Activated CD8-positive, alpha-beta memory T cell treated with anti-CD3 and anti-CD28 coated beads, Interleukin-2, amount 10 ng/mL, durations not matched to agents 7 days and 5 days (primary cell): ENCODE measurements around the gene ZYX. TPM values are rescaled to one million over a fixed set of nuclear protein-coding genes. Genes with fewer than 3 reads are reported as not detected.

Experiments
- ATAC-seq: fragments of 150-1000 bp; cut with Tn5 transposase; one replicate; pipeline ENCODE4 v1.10.0; 2021; ENCODE audit warnings: moderate library complexity
- CTCF ChIA-PET: fragments of 350-600 bp; sonication (Branson Sonifier 250); formaldehyde crosslinking; loops from one replicate; lab custom pipeline; 2021; ENCODE audit warnings: antibody characterized with exemption; lab: Charles Lee
- DNase-seq: peaks from one replicate; pipeline ENCODE4 v3.0.0-alpha.2; 2020
- H3K27ac Mint-ChIP-seq: one replicate; pipeline ENCODE4 v1.8.0; 2021; ENCODE audit warnings: mild to moderate bottlenecking, mixed read lengths
- H3K27me3 Mint-ChIP-seq: one replicate; pipeline ENCODE4 v1.8.0; 2021; ENCODE audit warnings: mixed read lengths
- H3K36me3 Mint-ChIP-seq: one replicate; pipeline ENCODE4 v1.8.0; 2021; ENCODE audit warnings: mild to moderate bottlenecking, mixed read lengths
- H3K4me1 Mint-ChIP-seq: one replicate; pipeline ENCODE4 v1.8.0; 2021; ENCODE audit warnings: mixed read lengths
- H3K4me3 Mint-ChIP-seq: one replicate; pipeline ENCODE4 v1.8.0; 2021; ENCODE audit warnings: mild to moderate bottlenecking, moderate library complexity, mixed read lengths
- H3K9me3 Mint-ChIP-seq: one replicate; pipeline ENCODE4 v1.8.0; 2022; ENCODE audit warnings: low read depth, mixed read lengths
- total RNA-seq, 2 experiments: library from RNA; stranded (reverse); gene quantifications; one replicate each; pipeline ENCODE4 v1.2.3, GENCODE V29; 2021

ZYX gene
- total RNA-seq, 2 experiments from 2014 or later = 173 to 212 TPM

DNA sequence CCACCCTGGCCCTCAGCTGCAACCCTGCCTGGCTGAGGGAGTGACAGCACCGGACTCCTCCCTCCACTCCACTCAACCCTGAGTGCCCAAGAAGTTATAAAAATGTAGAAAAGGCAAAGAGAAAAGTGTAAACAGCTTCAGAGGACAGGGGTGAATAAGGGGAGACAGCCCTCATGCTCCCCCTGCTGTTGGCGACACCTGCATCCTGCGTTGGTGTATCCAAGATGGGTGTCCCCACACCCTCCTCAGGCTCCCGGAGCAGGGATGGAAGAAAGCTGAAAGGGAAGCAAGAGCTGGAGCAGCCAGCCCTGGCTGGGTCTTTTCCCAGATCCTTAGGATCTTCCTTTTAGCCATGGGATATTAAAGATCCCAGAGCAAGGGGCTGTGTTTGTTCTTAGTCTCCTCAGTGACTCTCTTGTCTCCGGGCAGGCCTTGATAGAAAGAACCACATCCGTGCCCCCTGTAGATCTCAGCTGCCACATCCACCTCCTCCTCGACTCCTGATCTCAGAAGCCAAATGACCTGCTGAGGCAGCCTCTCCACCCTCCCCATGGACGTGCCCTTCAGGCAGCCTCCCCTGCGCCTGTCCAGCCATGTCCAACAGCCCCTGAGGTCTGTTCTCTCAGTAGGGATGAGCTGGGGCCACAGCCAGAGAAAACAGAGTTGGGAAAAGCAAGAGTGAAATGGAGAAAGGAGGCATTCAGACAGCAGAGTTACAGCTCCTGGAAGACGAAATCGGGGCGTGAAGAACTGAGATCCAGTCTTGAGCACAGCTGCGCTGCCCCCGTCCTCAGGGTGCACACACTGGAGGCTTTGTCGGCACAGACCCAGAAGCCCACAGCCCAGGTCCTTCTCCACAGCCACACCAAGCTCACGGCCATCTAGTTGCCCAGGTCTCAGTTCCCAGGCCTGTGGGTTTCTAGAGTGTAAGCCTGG is 25.4 kb upstream of the ZYX start:
- Mint-ChIP-seq H3K27ac (no peak overlapping the region), H3K9me3 (no peaks in the 10 kb centered on the region), H3K4me1 (no peaks in the 10 kb centered on the region), H3K36me3 (no peaks in the 10 kb centered on the region), H3K4me3 (no peak overlapping the region), H3K27me3 (peaks cover 11% of the 10 kb centered on the region)
- no peak for DNase-seq
- ATAC-seq = no peak
- CTCF ChIA-PET = interaction anchor here (1.0 to 1.4 kb wide), 3 partner anchors 9 to 115 kb away, joined by 3 to 6 read pairs (median 4); no protein-coding TSS in a partner anchor

- no peak overlapping the region for H3K27ac Mint-ChIP-seq
- DNase-seq (no peak), ATAC-seq (no peak)
- no peaks in the 10 kb centered on the region for H3K9me3 Mint-ChIP-seq
- H3K4me1 Mint-ChIP-seq = no peaks in the 10 kb centered on the region
- CTCF ChIA-PET = interaction anchor here (1.2 to 1.4 kb wide), 2 partner anchors 10 to 11 kb away, joined by 4 to 6 read pairs; no protein-coding TSS in a partner anchor
- no peak overlapping the region for H3K4me3 Mint-ChIP-seq
- H3K27me3 Mint-ChIP-seq = peaks cover 17% of the 10 kb centered on the region
- no peaks in the 10 kb centered on the region for H3K36me3 Mint-ChIP-seq
These were observed 24.6 kb upstream of the ZYX start for GRCh38 chr7:143356414-143357050.

GRCh38 chr7:143358626-143359025 is 22.5 kb upstream of the ZYX start:
- Mint-ChIP-seq H3K4me1 (peaks cover 5% of the 10 kb centered on the region), H3K4me3 (no peak overlapping the region), H3K27me3 (peaks cover 28% of the 10 kb centered on the region), H3K9me3 (no peaks in the 10 kb centered on the region), H3K36me3 (no peaks in the 10 kb centered on the region), H3K27ac (no peak overlapping the region)
- CTCF ChIA-PET = interaction anchor here (1.0 to 1.7 kb wide), 5 partner anchors 13 to 355 kb away, joined by 3 to 5 read pairs (median 3); no protein-coding TSS in a partner anchor
- DNase-seq (no peak), ATAC-seq (no peak)

DNA sequence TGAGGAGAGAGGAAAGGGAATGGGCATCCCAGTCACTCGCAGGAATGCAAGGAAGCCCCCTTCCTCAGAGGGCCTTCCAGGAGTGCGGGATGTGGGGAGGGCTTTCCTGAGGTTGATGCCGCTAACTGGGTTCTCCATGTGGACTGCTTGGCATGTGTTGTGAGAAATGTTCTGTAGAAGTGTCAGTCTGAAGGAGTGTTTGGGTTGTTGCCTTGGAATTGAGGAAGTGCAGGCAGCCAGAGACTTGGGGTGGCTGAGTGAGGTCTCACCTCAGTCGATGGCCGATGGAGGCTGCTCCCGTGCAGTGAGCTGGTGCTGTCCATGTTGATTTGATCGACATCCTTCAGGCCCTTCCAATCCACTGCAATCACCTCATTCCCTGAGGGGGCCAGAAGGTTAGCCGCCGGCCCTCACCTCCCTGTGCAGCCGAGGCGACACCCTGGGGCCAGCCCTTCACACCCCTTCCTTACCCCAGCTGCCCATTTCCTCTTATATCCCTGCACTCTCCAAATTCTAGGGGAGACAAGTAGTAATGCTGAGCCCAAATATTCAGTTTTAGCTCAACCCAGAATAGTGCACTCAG is 21.3 kb upstream of the ZYX start:
- ATAC-seq (no peak), DNase-seq (no peak)
- Mint-ChIP-seq H3K4me3 (no peak overlapping the region), H3K27ac (no peak overlapping the region), H3K27me3 (peaks cover 40% of the 10 kb centered on the region), H3K9me3 (no peaks in the 10 kb centered on the region), H3K4me1 (peaks cover 5% of the 10 kb centered on the region), H3K36me3 (no peaks in the 10 kb centered on the region)
- CTCF ChIA-PET = interaction anchor here (1.0 to 2.9 kb wide), 8 partner anchors 10 to 356 kb away, joined by 3 to 14 read pairs (median 5); partner anchors contain the start of gene CLCN1

DNA sequence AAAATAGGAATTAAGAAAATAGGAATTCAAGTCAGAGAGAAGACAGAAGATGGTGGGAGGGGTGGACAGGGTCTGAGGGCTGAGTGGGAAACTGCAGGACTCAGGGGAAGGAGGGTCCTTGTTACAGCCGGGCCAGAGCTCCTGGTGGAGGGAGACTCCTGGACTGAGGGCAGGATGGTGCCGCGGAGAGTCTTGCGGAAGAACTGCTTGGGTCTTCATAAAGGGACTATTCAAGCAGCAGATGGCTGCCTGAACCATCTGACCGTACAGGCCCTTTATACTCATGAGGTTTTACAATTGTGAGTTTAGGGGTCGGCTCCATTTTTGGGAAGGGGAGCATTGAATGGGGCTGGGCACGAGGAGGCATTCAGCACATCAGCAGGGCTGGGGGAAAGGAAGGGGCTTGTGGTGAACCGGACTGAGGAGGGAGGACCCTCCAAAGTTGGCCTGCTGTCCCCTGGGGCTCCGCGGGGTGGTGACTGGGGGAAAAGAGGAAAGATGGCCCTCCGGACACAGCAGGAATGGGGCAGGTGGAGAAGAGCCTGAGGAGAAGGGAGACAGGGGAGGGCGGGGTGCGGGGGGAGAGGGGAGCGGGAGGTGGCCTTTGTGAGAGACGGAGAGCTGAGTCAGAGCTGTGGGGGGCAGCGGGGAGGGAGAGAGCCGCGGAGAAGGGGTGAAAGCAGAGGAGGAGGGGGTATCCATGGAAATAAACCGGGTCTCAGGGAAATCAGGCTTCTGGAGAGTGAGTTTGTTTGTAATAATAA is 20.2 kb upstream of the ZYX start:
- Mint-ChIP-seq H3K27me3 (peaks cover 49% of the 10 kb centered on the region), H3K4me1 (peaks cover 5% of the 10 kb centered on the region), H3K9me3 (no peaks in the 10 kb centered on the region), H3K4me3 (no peak overlapping the region), H3K36me3 (no peaks in the 10 kb centered on the region), H3K27ac (no peak overlapping the region)
- CTCF ChIA-PET = interaction anchor here (1.0 to 2.9 kb wide), 6 partner anchors 9 to 146 kb away, joined by 3 to 14 read pairs (median 6); partner anchors contain the start of gene CLCN1
- DNase-seq (no peak), ATAC-seq (no peak)

- Mint-ChIP-seq H3K27me3 (peaks cover 52% of the 10 kb centered on the region), H3K36me3 (no peaks in the 10 kb centered on the region), H3K9me3 (no peaks in the 10 kb centered on the region), H3K4me3 (peak overlapping the region; percentile 80), H3K27ac (no peak overlapping the region), H3K4me1 (peaks cover 5% of the 10 kb centered on the region)
- ATAC-seq (peak; percentile 18), DNase-seq (no peak)
- CTCF ChIA-PET = interaction anchor here (2.9 kb wide), 1 partner anchor 16 kb away, joined by 14 read pairs; no protein-coding TSS in a partner anchor
These were observed 19.5 kb upstream of the ZYX start for GRCh38 chr7:143361552-143362130.

- no peaks in the 10 kb centered on the region for H3K36me3 Mint-ChIP-seq
- CTCF ChIA-PET = interaction anchor here (1.0 to 2.9 kb wide), 2 partner anchors 17 kb away, joined by 5 to 14 read pairs; no protein-coding TSS in a partner anchor
- peaks cover 5% of the 10 kb centered on the region for H3K4me1 Mint-ChIP-seq
- no peak for DNase-seq
- peak; percentile 78 for ATAC-seq
- H3K9me3 Mint-ChIP-seq = no peaks in the 10 kb centered on the region
- H3K27me3 Mint-ChIP-seq = peaks cover 52% of the 10 kb centered on the region
- no peak within 1 kb of the TSS for H3K27ac Mint-ChIP-seq
- peak within 1 kb of the TSS; percentile 80 for H3K4me3 Mint-ChIP-seq
These were observed 18.8 kb upstream of the ZYX start, which contains the start of gene FAM131B for GRCh38 chr7:143362131-143363015. FAM131B (minus strand) TSS chr7:143362713; CDS start chr7:143362603, 110 bp downstream.

- ATAC-seq = no peak
- no peak for DNase-seq
- CTCF ChIA-PET = interaction anchor here (1.0 to 3.0 kb wide), 3 partner anchors 16 to 18 kb away, joined by 5 to 12 read pairs (median 8); no protein-coding TSS in a partner anchor
- Mint-ChIP-seq H3K9me3 (no peaks in the 10 kb centered on the region), H3K36me3 (no peaks in the 10 kb centered on the region), H3K27ac (no peak overlapping the region), H3K4me1 (peaks cover 5% of the 10 kb centered on the region), H3K27me3 (peaks cover 52% of the 10 kb centered on the region), H3K4me3 (peak overlapping the region; percentile 57)
These were observed 17.9 kb upstream of the ZYX start for GRCh38 chr7:143363016-143363937.

- DNase-seq (no peak), ATAC-seq (no peak)
- CTCF ChIA-PET = interaction anchor here (2.6 to 4.9 kb wide), 2 partner anchors 12 to 23 kb away, joined by 9 to 32 read pairs; partner anchors contain the start of gene ZYX
- H3K27ac Mint-ChIP-seq = no peak overlapping the region
- peaks cover 17% of the 10 kb centered on the region for H3K4me1 Mint-ChIP-seq
- H3K9me3 Mint-ChIP-seq = no peaks in the 10 kb centered on the region
- no peaks in the 10 kb centered on the region for H3K36me3 Mint-ChIP-seq
- H3K4me3 Mint-ChIP-seq = no peak overlapping the region
- H3K27me3 Mint-ChIP-seq = peaks cover 31% of the 10 kb centered on the region
These were observed 13.2 kb upstream of the ZYX start for GRCh38 chr7:143367972-143368371.

DNA sequence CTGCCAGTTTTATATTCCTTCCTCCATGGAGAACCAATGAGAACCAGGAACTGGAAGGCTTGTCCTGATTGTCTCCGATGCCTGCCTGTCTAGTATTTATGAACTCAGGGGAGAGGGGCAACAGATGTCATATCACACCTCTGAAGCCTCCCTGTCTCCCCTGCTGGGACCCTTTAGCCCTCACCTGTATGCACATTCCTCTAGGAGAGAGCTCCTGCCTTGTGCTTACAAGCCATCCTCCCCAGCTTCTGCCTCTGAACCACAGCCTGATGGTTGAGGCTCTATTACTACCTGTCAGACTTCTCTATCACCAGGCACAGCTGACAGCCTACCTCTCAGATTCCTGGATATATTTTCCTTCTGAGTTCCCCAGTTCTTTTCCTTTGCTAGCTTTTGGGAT is 12.8 kb upstream of the ZYX start:
- CTCF ChIA-PET = interaction anchor here (1.4 to 4.9 kb wide), 3 partner anchors 11 to 128 kb away, joined by 4 to 32 read pairs (median 9); partner anchors contain the start of gene ZYX
- H3K36me3 Mint-ChIP-seq = no peaks in the 10 kb centered on the region
- H3K4me3 Mint-ChIP-seq = no peak overlapping the region
- peaks cover 27% of the 10 kb centered on the region for H3K27me3 Mint-ChIP-seq
- H3K27ac Mint-ChIP-seq = no peak overlapping the region
- no peak for ATAC-seq
- peaks cover 18% of the 10 kb centered on the region for H3K4me1 Mint-ChIP-seq
- no peaks in the 10 kb centered on the region for H3K9me3 Mint-ChIP-seq
- no peak for DNase-seq
